ENCODE data around the gene ENOSF1.
A peak's percentile ranks its signal among the peaks of the same experiment; 100 is the strongest.
"Not testable (repeated sequence)": the region's sequence is repeated elsewhere in the genome, so short reads cannot be mapped to it uniquely, and the experiment has no call there.

Gene ENOSF1, protein sequence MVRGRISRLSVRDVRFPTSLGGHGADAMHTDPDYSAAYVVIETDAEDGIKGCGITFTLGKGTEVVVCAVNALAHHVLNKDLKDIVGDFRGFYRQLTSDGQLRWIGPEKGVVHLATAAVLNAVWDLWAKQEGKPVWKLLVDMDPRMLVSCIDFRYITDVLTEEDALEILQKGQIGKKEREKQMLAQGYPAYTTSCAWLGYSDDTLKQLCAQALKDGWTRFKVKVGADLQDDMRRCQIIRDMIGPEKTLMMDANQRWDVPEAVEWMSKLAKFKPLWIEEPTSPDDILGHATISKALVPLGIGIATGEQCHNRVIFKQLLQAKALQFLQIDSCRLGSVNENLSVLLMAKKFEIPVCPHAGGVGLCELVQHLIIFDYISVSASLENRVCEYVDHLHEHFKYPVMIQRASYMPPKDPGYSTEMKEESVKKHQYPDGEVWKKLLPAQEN

DNA sequence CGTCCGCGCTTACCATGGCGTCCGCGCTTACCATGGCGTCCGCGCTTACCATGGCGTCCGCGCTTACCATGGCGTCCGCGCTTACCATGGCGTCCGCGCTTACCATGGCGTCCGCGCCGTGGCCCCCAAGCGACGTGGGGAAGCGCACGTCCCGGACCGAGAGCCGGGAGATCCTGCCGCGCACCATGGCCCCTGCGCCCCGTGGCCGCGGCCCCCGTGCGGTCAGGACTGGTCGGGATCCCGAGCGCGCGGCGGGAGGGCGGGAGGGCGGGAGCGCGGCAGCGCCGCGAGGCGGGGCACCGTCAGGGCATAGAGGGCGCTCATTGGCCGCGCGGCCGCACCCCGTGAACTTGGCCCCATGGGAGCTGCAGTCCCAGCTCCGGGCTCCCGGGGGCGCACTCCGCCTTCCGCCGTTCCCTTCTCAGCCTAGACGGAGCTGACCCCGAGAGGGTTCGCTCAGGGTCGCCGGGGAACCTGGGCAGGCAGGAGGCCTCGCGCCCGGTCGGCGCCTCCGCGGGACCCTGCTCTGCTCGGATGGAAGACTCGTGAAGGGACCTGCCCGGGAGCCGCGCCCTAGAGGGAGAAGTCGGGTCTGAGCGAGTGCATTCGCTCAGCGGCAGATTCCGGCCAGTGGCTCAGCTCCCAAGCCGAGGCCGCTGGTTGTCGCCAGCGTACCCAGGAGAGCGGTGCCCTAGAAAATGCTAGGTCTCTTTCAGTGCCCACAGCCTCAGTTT lies at the start of gene ENOSF1:
Gene ENOSF1 (minus strand): TSS at position 230 of the 734 bp plus-strand sequence. CDS start 43 bp downstream, at position 187.
- DNase-seq, result no peak

DNA sequence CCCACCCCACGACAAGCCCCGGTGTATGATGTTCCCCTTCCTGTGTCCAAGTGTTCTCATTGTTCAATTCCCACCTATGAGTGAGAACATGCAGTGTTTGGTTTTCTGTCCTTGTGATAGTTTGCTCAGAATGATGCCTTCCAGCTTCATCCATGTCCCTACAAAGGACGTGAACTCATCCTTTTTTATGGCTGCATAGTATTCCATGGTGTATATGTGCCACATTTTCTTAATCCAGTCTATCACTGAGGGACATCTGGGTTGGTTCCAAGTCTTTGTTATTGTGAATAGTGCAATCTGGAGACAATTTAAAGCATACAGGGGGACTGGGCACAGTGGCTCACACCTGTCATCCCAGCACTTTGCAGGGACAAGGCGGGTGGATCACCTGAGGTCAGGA lies 47.4 kb upstream of the ENOSF1 start:
- DNase-seq, result not testable (repeated sequence)

DNA sequence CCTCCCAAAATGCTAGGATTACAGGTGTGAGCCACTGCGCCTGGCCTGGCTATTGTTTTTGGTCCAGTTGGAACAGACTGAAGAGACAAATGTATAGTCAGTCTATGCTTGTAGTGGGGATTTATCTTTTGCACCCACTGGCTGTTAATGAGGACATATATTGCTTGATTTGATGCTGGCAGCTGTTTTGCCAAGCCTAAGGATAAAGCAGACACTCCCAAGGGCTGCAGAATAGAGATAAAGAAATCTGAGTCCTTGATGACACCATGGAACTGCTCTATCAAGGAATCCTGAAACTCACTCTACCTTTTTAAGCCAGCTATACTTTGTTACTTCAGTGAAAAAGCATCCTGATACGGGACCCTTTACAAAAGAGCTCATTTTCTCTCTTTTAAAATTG lies 43.1 kb upstream of the ENOSF1 start:
- no peak for DNase-seq

DNA sequence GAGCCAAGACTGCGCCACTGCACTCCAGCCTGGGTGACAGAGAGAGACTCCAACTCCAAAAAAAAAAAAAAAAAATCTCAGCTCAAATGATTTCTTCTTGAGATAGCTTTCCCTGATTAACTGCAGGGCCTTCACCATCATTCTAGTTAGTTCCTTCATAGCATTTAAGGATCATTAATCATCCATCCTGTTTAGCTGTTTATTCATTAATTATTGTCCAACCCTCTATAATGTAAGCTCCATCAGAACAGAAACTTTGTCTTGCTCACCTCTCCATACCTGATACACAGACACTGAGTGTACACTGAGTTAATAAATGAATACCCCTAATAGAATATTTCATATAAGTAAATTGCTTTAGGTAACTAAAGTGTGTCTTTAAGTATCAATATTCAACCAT lies 42.2 kb upstream of the ENOSF1 start:
- DNase-seq, result no peak

DNA sequence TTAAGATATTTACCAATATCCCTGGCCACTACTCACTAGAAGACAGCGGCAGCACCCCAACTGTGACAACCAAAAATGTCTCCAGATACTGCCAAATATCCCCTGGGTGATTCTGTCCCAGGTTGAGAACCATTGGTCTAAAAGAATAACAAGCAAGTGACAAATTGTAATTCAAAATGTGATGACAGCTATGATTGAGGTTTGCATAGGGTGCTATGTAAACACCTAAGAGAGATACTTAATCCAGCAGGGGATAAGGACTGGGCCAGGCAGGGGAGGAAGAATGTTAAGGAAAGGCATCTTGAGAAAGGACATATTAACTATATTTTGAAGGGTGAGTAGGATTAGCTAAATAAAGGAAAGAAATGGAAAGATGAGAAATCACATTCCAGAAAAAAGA lies 38.0 kb upstream of the ENOSF1 start:
- no peak for DNase-seq

DNA sequence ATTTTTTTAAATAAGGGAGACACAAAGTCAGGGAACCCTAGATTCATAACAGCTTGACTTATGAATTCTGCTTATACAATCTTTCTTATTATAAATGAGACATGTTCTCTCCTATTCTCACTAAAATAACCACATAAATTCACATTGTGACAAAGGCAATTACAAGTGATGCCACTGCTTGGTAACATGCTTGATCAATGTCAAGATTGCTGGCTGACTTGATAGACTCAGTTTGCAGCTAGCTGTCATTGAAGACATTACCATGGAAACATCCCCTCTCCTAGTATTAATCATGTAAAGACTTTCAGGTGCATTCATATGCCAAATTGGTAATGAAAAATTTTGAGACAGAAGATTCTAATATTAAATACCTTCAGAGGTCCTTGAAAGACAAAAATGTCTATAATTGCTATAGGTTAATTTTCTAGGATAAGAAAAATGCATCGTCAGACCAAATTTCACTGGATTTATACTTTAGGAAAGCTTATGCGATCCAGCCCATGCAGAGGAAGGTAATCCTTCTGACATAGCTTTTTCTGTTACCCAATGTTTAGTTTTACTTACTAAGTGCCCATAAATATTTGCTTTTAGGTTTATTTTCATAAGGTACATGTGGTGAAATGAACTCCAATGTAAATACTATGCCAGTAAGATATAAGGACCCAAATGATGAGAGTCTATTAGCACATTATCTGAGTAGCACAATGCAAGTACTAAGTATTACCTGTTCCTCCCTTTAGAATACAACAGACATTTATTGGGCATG lies 32.6 kb upstream of the ENOSF1 start:
- DNase-seq, result no peak

DNA sequence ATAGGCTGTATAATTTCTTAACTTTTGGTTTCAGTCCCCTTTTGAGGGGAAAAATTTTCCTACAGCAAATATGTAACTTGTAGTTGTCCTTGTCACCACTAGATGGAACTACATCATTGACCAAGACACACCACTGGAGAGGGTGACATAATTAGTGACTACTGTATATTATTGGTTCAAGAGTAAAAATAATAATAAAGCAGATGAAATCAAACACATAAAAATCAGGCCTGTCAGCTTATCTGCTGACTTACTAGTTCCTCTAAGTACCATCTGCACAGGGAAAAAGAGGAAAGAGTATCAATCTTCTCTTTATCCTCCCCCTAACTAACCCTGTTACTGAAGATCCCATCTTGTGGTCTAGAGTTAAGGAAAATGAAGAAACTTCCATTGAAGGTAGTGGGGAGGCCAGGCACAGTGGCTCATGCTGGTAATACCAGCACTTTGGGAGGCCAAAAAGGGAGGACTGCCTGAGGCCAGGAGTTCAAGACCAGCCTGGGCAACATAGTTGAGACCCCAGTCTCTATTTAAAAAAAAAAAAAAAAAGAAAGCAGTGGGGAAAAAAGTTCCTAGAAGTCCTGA lies 29.6 kb upstream of the ENOSF1 start:
- DNase-seq, result peak; percentile 26

DNA sequence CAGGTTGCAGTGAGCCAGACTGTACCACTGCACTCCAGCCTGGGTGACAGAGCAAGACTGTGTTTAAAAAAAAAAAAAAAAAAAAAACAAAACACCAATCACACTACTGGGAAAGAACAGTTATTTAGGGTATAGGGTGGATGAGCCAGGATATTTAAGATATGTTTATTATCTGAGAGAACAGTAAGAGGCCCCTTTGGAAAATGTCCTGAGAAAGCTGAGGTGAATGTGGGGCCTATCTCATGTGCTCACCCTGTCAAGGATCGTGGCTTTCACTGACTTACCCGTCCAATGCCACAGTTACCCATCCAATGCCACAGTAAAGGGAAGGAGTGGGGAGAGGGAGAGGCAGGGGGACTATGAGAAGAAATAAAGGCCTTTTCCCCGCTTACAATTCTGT lies 19.9 kb upstream of the ENOSF1 start:
- DNase-seq, result no peak

DNA sequence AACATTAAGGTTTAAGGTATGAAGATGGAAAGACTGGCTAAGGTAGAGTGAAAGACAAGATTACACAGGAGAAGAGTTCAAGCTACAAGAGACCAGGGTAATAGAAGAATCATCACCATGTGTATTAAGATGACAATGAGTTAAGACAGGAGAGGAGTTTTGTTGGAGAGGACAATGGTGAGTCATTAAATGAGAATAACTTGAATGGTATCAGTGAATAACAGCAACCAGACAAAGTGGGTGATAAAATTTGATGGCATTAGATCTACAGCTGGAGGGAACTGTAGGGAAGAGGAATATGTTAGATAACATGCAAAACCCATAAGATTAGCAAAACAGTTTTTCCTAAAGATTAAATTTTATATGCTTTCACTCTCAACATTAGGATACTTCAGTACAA lies 18.8 kb upstream of the ENOSF1 start:
- no peak for DNase-seq

DNA sequence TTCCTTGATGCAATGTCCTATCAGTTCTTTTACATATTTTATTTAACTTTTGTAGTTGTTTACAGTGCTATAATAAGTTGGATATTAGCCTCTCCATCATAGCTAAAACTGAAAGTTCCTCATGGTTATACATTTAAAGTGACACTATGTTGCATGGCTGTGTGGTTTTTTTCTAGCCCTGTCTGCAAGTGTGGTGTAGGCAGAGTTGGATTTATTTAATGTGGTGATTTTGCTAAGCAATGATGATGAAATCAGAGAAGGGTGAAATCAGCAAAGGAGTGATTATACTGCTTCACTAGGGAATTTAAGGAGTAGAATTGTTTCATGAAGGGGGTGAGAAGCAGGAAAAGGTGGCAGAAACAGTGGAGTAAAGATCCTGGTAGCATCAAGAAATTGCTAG lies 18.3 kb upstream of the ENOSF1 start:
- DNase-seq, result no peak

DNA sequence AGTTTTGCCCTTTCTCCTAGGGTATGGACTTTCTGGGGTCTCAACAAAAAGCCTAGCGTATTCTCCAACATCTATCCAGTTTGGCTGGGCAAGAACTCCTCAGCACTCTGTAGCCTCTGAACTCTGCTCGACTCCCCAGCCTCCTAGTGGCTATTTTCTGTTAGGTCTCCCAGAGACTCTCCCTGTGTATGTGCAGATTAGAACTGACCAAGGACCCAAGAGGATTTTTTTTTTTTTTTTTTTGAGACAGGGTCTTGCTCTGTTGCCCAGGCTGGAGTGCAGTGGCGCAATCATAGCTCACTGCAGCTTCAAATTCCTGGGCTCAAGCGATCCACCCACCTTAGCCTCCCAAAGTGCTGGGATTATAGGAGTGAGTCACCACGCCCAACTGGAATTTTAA lies 17.7 kb upstream of the ENOSF1 start:
- DNase-seq, result not testable (repeated sequence)

DNA sequence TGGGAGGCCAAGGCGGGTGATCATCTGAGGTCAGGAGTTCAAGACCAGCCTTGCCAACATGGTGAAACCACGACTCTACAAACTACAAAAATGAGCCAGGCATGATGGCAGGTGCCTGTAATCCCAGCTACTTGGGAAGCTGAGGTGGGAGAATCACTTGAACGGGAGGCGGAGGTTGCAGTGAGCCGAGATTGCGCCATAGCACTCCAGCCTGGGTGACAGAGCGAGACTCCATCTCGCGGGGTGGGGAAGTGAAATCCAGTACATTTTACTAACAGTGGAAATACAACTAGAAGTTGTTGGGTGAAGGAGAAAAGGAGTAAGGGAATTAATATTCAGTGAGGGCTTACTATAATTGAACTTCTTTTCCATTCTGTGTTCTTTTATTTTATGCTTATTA lies 13.2 kb upstream of the ENOSF1 start:
- DNase-seq, result no peak

DNA sequence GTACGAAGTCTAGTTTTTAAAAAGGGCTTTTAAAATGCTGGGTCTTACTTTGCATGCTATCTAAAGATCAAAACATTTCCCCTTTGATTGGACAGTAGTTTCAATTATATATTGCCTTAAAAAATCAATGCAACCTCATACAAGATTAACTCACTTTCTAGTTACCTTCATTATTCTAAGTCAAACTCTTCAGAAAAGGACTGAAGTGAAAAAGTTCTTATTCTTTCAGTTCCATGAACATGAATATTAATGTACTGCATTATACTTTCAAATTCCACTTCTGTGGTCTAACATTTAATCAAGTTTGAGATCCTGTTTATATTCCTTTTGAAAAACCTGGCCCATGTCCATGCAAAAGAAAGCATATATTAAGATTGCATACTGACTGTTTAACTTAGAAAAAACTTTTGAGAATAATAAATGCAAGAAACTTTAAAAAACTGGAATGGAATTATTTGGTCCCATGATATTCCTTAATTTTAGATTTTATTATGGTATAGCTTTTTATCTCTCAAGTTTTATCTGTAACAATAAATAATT lies 11.2 kb upstream of the ENOSF1 start:
- no peak for DNase-seq

DNA sequence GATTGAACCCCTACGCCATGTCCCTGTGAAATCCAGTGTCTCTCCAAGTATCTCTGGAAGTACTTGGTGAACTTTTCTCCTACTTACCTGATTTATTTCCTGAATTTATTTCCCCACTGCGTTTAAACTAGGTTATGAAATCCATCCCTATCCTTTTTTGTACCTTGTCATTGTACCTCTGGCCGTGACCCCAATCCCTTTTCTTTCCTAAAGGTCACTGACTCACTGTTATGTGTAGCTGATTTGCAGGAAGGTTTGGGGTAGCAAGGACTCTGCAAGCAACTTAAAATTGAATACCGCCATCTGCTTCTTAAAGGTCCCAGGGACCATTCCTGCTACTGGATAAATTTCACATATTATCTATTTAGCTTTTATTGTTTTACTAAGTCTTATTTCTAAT lies 4.6 kb upstream of the ENOSF1 start:
- no peak for DNase-seq

DNA sequence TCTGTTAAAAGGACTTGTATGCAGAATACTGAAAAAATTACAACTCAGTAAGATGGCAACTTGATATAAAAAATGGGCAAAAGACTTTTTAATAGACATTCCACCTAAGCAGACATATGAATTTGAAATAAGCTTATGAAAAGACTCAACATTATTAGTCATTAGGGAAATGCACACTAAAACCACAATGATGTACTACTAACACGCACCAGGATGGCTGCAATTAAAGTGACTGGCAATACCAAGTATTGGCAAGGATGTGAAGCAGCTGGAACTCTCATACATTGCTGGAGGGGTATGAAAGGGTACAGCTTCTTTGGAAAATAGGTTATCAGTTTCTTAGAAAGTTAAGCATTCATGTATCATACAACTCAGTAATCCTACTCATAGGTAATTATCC lies 3.2 kb upstream of the ENOSF1 start:
- no peak for DNase-seq

DNA sequence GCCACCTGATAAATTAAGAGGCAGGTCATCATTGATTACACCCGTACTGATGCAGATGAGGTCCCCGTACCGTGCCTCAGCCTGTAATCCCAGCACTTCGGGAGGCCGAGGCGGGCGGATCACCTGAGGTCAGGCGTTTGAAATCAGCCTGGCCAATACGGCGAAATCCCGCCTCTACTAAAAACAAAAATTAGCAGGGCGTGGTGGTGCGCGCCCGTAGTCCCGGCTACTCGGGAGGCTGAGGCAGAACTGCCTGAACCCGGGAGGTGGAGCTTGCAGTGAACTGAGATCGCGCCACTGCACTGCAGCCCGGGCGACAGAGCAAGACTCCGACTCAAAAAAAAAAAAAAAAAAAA lies 683 bp upstream of the ENOSF1 start:
- DNase-seq, result no peak

DNA sequence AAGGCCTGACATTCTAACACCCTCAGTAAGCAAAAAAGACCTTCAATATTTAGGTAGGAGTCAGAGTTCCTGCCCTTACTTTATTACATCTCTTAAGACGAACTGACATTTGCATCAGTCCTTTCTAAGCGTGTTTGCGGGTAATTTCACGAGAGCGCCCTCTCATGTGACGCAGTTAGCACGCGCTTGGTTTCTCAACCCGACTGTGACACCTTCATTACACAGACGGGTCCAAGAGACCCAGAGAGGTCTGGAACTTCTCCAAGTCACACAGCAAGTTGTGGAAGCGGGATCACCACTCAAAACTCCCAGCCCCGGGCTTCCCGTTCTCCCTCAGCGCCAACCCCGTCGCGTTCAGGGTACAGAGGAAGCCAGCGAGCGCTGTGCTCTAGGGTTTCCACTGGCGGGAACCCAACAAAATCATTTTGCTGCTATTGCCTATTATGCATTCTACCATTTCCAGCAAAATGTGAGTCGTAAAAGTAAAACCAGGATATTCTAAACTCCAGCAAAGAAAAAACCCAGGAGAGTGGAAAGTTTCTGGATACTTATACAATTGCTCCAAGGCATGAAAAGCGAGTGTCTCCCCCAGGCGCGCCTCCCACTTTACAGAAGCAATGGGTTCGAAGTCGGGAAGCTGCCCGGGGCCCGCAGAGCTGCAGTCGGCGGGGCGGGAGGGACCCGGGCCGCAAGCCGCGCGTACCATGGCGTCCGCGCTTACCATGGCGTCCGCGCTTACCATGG lies 601 bp downstream of the ENOSF1 start:
- peak; percentile 51 for DNase-seq

DNA sequence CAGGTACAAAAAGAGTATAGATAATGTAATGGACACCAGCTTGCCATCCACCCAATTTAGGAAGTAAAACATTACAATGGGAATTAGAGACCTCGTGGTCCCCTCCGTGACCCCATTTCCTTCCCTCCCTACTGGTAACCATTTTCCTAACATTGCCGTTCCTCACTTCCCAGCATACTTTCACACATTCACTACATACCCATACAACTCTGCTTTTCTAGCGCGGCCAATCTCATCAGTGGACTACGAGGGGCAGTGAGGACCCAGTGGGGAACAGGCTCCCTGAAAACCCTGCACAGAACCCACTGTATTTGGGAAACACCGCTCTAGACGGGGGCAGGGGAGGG lies 1.1 kb downstream of the ENOSF1 start:
- no peak for DNase-seq

DNA sequence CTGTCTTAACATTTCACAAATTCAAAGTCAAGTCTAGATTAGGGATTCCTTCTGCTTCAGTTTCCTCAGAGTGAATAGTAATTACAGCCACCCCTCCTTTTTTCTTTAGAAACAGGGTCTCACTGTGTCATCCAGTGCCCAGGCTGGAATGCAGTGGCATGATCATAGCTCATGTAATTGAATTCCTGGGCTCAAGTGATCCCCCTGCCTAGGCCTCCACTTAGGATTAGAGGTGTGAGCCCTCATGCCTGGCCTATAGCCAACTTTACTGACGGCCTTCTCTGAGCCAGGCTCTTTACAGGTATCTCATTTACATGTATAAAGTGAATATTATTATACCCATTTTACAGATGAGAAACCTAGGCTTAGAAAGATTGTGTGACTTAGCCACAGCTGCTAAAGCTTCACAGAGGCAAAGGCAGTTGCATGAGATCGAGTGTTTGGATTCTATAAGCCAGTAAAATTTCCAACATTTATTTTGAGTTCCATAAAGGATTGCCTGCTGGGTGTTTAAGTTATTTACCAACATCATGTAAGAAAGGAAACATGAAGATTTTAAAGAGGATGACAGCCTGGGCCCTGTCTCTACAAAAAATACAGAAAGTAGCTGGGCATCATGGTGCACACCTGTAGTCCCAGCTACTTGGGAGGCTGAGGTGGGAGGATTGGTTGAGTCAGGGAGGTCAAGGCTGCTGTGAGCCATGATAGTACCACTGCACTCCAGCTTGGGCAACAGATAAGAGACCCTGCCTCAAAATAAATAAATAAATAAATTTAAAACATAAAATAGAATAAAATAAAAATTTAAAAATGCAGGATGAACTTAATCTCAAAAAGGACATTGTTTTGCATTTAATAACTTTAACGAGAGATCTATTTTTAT lies 1.8 kb downstream of the ENOSF1 start:
- no peak for DNase-seq

DNA sequence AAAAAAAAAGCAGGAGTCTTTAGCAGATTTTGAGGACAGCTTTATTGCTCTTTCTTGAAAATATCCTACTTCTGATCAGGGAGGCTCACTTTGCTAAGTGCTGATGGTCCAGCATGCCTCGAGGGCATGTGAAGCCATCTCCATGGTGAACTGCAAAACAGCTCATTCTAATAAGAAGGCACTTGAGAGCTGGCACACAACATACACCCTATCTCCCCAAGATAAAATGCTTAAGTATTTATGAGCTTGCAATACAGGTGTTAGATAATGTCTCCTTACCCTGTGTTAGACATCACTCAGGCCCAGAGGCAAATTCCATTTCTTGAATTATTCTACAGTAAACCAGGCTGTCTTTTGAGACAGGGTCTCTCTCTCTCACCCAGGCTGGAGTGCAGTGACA lies 2.7 kb downstream of the ENOSF1 start:
- DNase-seq, result no peak

DNA sequence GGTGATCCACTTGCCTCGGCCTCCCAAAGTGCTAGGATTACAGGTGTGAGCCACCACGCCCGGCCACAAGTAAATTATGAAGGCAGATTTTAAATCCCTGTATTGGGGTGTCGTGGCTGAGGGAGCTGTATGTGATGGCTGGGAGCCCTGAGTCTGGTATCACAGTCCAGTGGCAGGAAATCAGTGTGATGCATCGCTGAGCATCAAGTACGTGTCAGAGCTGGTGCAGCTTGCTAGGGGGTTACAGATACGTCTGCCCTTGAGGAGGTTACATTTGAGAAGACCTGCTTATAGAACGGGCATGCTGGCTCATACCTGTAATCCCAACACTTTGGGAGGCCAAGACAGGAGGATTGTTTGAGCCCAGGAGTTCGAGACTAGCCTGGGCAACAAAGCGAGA lies 4.3 kb downstream of the ENOSF1 start:
- no peak for DNase-seq

Measured in NCI-H748 treated with DMSO at 0.1 percent for 48 hours (cell line).